ENCODE measurements around the gene UBE3C.

UBE3C gene

DNA sequence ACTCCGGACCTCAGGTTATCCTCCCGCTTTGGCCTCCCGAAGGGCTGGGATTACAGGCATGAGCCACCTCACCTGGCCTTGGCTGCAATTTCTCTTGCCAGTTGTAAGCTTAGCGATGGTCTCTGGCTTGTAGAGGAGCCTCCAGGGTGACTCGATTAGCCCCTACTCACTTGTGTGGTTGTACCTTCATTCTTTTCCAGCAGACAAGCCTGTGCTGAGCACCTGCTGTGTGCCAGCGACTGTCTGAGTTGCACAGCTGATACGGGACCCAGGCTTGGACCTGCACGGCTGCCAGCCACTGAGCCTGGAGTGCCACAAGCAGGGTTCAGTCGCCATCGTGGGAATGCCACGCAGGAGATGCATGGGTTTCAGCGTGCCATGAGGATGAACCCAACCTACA, 156.0 kb downstream of the UBE3C start:
- DNase-seq (ENCODE audit: extremely low read depth, low read depth): no peak
- TF ChIP-seq CTCF (IDR thresholded peaks at IDR 0.05; ENCODE audit: low read depth, low read length, missing control alignments): no peak
- no peak overlapping the region for H3K4me3 ChIP-seq (replicated peaks; ENCODE audit: low read depth, low read length)

DNA sequence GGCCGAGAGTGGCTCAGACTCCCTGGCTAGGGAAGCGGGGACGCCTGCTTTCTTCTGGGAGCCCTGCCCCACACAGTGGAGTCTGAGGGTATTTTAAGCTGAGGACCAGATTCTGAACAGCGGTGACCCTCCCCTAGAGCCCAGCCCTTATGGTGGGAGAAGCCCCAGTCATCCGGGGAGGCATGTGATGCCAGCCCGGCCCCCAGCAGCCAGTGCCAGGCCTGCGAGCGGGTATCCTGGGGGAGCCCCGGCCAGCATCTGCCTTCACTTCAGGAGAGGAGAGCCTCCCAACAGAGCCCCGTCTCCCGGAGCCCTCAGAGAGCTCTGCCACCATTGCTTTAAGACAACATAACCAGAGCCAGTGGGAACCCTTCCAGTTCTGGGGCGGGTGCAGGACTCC, 156.6 kb downstream of the UBE3C start:
- DNase-seq (ENCODE audit: extremely low read depth, low read depth): no peak
- TF ChIP-seq CTCF (IDR thresholded peaks at IDR 0.05; ENCODE audit: low read depth, low read length, missing control alignments): no peak
- H3K4me3 ChIP-seq (replicated peaks; ENCODE audit: low read depth, low read length): no peak overlapping the region

DNA sequence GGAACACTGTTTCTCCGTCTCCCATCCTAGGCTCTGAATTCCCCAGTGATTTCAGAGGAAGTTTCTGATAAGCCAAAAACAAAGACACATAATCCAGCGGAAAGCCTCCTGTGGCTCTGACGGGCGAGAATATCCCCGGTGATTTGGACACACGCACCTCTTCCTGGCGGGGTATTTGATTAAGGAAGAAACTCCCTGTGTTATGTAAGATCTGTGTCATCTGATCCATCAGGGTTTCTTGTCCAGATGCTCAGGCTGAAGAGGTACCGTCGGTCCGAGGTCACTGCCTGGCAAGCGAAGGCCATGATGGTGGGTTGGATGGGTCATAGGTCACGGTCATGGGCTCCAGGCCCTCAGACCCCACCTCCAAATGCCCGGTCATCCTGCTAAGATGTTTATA, 158.5 kb downstream of the UBE3C start:
- no peak overlapping the region for H3K4me3 ChIP-seq (replicated peaks; ENCODE audit: low read depth, low read length)
- no peak for TF ChIP-seq CTCF (IDR thresholded peaks at IDR 0.05; ENCODE audit: low read depth, low read length, missing control alignments)
- DNase-seq (ENCODE audit: extremely low read depth, low read depth): no peak

GRCh38 chr7:157299317-157299612, 160.5 kb downstream of the UBE3C start:
- DNase-seq (ENCODE audit: extremely low read depth, low read depth): no peak
- TF ChIP-seq CTCF (IDR thresholded peaks at IDR 0.05; ENCODE audit: low read depth, low read length, missing control alignments): no peak
- no peak overlapping the region for H3K4me3 ChIP-seq (replicated peaks; ENCODE audit: low read depth, low read length)

- no peak for DNase-seq (ENCODE audit: extremely low read depth, low read depth)
- no peak overlapping the region for H3K4me3 ChIP-seq (replicated peaks; ENCODE audit: low read depth, low read length)
- no peak for TF ChIP-seq CTCF (IDR thresholded peaks at IDR 0.05; ENCODE audit: low read depth, low read length, missing control alignments)
Measured at GRCh38 chr7:157299613-157300368, 161.1 kb downstream of the UBE3C start.

- DNase-seq (ENCODE audit: extremely low read depth, low read depth): no peak
- TF ChIP-seq CTCF (IDR thresholded peaks at IDR 0.05; ENCODE audit: low read depth, low read length, missing control alignments): no peak
- no peak overlapping the region for H3K4me3 ChIP-seq (replicated peaks; ENCODE audit: low read depth, low read length)
Measured at GRCh38 chr7:157300369-157300825, 161.7 kb downstream of the UBE3C start.

GRCh38 chr7:157301610-157302120, 162.9 kb downstream of the UBE3C start:
- TF ChIP-seq CTCF (IDR thresholded peaks at IDR 0.05; ENCODE audit: low read depth, low read length, missing control alignments): no peak
- no peak overlapping the region for H3K4me3 ChIP-seq (replicated peaks; ENCODE audit: low read depth, low read length)
- DNase-seq (ENCODE audit: extremely low read depth, low read depth): no peak
